ENCODE measurements around the gene AP2A2.

GRCh38 chr11:895331-896110, 30.1 kb upstream of the AP2A2 start:
- TF ChIP-seq GATA3 (IDR thresholded peaks at IDR 0.05; ENCODE audit: low read depth, low read length) (no peak), GATA2 (IDR thresholded peaks at IDR 0.05; ENCODE audit: low read depth, low read length) (no peak)

Measured in SH-SY5Y (cell line).